GM19099 (cell line): ENCODE data around the gene COL27A1.

Experiments
- POLR2A ChIP-seq: IDR thresholded peaks from 3 replicates; pipeline ENCODE4 v1.6.1; 2011; ENCODE audit warnings: low read depth; ENCODE audit not compliant: insufficient read length; ENCODE audit errors: extremely low read depth

Gene COL27A1

DNA sequence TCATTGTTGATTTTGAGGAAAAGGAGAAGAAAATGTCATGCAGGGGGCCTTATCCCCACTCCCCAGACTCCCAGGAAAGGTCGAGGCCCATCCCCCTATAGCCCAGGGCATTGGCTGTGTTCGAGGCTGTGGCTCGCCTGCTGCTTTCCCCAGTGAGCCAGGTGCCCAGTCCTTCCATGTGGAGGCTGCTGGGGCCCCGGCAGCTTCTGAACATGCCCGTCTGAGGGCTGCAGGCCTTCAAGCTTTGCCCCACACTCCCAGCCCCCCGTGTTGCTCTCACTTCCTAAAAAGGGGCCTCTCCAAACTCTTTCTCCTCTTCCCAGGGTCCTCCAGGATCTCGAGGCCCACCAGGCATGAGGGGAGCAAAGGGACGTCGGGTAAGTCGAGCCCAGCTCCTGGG lies 102.9 kb downstream of the COL27A1 start:
- no peak for TF ChIP-seq POLR2A

DNA sequence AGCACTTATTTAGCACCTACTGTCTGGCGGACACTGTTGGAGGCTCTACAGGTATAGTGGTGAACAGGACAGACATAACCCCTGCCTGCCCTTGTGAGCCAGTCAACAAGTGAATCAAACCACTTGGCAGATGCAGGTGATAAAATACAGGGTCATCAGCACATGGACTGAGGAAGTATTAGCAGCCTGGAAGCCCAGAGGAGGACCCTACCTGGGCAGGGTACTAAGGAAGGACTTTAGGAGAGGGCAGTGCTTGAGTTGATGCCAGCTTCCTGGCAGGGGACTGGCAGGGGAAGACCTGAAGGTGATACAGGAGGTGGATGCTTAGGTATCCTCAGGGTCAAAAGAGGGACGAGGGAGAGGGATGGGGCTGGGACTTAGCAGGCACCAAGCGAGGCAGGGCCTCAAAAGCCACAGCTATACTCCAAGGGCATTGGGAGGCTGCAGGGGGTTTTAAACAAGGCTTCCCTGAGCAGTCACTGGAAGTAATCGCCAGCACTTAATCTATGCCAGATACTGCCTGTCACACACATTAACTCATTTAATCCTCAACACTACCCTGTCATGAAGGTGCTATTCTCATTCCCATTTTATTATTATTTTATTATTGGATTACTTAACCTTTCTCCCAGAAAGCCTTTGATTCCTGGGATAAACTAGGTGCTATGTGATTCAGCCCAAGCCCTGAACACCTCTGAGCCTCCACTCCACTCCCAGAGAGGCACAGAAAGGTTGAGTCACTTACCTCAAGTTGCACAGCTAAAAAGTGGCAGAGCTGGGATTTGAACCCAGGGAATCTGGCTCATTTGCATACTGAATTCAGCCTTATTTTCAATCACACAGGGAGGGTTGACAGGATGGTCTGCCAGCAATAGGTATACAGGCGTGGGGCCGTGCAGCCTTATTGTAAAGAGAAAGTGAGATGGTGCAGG lies 103.8 kb downstream of the COL27A1 start:
- TF ChIP-seq POLR2A, result no peak

DNA sequence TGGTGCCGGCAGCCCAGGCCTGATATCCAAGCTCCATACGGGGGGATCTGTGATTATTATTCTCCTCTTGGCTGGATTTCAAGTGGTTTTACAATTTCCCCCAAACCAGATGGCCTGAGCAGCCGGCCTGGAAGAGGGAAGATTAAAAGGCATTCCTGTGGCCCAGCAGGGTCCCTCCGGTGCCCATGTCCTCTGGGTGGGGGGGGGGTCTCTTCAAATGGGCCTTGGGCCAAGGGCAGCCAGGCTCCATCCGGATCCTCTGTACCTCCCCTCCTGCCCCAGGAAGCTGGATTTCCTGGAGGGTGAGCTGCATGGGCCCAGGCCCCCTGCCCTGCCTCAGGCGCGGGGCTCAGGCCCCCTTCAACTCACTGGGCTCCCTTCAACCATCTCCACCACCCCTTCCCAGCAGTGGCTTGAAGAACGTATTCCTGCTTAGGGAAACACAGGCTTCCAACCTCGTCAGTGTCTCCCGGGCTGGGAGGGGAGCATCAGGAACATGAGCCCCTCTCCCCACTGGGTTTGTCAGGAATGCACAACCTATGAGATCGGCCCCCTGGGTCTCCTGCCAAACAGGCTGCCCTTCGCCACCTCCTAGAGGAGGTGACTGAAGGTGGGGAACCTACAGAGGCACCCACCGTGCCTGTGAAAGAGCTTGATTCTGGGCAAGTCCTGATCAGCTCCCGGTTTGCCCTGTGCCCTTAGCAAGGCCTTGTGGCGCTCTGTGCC lies 104.6 kb downstream of the COL27A1 start:
- no peak for TF ChIP-seq POLR2A

DNA sequence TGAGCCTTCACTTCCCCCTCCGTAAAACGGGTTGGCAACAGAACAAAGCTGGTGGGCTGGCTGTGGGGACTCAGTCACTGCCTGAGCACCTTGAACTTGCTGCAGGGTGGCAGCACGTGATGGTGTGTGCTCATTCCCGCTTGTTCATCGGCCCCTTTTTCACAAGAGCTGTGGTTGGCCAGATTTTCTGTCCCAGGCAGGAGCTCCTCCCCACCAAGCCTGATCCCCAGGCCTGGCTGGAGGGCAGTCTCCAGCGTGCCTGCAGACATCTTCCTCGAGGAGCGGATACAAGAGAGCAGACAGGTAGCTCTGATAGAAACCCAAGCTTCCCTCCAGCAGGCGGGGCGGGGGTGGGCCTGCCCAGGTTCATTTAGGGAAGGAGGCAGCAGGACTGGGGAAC lies 105.7 kb downstream of the COL27A1 start:
- TF ChIP-seq POLR2A, result no peak

DNA sequence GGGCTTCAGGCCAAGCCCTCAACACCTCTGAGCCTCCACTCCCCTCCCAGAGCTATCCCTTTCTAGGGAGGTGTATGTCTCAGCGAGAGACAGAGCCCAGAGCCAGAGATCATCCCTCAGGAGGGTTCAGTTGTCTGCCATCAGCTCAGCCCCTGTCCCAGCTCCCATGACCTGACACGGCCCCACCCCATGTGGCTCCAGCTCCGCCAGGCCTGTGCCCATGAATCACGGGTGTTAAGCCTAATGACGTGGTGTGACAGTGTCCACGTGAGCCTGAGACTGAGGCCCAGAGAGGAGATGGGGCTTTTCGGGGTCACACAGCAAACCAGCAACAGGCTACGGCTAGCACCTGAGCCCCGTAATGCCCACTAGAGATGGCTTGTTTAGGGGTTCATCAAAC lies 106.7 kb downstream of the COL27A1 start:
- TF ChIP-seq POLR2A, result no peak

DNA sequence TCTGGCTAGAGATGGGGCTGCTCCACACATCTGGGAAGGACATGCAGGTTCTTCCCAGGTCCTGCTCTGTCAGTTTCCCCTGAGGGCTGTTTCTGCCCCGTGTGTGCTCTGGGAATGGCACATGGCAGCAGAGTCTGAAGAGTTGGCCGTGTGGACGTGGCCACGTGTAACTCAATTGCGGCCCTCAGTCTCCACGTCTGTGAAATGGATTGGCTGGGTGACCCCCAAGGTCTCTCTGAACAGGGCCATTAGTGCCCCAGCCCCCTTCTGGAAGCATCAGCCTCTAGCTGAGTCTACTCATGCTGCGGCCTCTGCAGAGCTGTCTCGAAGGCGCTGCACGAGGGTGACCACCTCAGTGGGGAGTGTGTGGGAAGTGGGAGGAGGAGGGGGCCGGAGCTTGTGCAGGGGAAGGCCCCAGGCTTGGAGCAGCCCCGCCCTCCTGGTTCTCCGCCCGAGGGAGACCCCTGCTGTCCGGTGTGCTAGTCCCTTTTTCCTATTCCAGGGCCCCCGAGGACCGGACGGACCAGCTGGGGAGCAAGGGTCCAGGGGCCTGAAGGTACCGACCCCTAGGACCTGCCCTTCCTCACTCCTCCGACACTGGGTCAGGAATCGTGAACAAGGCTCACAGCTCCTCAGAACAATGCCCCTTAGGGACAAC lies 108.6 kb downstream of the COL27A1 start:
- no peak for TF ChIP-seq POLR2A

DNA sequence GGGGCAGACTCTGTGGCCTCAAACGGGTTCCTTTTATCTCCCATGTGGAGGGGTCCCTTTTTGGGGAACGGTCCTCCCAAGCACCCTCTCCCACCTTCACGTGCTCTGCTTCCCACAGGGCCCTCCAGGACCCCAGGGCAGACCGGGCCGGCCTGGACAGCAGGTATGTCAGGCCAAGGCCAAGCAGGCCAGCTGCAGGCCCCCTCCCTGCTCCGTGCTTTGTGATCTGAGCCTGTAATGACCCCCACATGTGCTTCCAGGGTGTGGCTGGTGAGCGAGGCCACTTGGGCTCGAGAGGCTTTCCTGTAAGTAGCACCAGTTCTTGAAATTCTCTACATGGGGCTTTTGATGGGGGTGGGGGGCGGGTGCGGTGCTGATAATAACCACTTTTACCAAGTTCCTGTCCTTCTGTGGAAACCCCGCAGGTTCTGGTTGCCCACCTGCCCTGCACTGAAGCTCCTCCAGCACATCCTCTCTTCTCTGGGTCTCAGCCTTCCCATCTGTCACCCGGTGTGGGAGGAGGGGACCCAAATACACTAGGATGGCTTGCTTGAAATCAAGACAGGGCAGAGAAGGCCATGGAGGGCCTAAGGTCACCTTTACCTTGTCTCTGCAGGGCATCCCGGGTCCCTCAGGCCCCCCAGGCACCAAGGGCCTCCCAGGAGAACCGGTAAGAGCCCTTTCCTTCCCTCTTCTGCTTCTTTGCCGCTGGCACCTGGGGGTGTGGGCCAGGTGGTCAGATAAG lies 109.6 kb downstream of the COL27A1 start:
- TF ChIP-seq POLR2A, result no peak

DNA sequence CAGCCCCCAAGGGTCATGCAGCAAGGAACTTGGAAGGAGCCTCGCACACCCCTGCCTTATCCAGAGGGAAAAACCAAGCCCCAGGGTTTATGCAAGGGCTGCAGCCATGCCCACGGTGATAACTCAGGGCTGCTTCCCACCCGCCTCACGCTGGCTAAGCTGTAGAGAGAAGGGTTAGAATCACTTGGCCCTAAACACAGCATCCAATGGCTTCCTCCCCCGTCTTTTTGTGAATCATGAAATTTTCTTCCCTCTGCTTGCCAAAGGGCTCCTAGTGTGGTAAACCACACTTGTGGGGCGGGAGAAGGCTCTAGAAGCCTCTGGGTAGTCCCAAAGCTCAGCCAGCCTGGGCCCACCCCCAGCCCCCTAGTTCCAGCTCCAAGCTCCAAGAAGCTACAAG lies 111.6 kb downstream of the COL27A1 start:
- no peak for TF ChIP-seq POLR2A

DNA sequence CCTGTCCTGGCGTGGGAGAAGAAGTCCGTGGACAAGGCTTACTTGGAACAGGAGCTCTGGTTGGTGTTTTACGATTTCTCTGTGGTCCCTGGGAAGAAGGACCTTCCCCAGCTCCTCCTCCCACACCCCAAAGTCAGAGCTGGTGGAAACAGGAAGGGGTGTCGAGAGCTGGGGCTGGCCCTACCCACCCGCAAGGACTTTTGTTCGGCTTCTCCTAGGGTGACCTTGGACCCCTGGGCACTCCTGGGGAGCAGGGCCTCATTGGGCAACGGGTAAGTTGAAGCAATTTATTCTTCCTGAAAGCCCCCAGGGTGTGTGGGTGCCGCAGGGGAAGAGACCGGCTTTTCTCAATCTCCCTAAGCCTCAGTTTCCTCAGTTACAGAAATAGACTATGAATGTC lies 113.7 kb downstream of the COL27A1 start:
- no peak for TF ChIP-seq POLR2A

DNA sequence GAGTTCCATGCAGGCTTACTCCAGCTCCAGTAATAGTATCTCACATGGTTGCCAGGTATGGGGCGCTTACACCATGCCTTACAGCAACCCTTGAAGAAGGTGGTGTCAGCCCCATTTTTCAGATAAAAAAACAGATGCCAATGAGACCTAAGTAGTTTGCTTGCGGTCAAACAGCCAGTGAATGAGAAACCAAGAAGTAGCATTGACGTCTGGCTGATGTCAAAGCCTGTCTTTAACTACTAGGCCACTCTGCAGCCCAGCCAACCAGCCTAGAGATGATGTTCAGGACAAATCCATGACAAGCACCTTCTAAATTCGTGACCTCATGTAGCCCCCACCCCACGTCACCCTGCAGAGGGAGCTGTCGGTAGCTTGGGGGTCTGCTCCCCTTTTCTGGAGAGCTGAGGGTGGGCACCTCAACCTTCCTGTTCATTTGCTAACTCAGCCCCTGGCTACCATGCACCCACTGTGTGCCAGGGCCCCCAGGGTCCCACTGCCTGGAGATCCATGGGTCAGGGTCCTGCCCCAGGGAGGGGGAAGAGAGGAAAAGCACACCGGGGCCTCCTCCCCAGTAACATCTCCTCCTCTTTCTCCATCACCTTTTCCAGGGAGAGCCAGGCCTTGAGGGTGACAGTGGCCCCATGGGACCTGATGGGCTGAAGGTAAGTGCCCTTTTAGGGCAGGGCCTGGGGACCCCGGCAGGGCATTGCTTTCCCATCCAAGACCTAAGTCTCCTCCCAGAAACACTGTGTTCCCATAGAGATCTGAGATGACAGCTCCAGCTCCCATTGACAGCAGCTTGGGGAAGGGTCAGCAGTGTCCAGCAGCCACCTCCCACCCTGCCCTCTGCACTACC lies 115.0 kb downstream of the COL27A1 start:
- no peak for TF ChIP-seq POLR2A

DNA sequence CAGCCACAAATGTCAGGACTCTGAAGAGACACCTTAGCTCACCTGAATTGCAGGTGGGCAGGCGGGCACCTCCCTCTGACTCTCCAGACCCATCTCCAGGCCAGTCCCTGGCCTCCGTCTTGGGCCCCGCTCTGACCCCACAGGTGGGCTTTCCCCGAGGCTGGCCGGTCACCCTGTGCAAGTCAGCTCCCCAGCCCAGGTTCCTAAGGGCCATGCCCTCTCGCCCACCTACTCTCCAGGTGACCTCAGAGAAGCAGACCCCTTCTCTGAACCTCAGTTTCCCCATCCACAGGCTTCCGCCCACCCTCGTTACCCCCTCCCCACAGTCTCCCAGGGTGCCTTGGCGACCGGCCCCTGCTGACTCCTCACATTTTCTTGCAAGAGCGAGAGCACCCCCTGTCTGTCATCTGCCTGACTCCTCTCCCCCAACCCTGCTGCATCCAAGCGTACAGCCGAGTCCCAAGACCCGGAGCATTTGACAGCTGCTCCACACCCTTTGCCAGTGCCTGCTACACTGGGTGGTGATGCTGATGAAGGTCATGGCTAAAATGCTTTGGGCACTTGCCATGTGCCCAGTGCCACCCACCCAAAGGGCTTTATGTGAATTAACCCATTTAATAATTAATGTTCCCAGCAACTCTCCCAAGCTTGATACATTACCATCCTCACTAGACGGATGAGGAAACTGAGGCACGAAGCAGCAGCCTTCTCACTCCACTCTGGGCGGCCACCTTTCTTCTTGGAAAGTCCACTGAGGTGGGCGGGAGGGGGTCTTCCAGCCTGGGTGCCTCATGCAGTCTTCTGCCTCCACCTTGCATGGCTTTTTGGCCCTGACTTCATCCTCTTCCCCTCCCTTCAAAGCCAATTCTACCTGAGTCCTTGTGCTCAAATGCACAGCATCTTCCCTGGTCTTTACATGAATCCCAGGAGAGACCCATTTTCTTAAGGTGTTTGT lies 116.5 kb downstream of the COL27A1 start:
- no peak for TF ChIP-seq POLR2A

DNA sequence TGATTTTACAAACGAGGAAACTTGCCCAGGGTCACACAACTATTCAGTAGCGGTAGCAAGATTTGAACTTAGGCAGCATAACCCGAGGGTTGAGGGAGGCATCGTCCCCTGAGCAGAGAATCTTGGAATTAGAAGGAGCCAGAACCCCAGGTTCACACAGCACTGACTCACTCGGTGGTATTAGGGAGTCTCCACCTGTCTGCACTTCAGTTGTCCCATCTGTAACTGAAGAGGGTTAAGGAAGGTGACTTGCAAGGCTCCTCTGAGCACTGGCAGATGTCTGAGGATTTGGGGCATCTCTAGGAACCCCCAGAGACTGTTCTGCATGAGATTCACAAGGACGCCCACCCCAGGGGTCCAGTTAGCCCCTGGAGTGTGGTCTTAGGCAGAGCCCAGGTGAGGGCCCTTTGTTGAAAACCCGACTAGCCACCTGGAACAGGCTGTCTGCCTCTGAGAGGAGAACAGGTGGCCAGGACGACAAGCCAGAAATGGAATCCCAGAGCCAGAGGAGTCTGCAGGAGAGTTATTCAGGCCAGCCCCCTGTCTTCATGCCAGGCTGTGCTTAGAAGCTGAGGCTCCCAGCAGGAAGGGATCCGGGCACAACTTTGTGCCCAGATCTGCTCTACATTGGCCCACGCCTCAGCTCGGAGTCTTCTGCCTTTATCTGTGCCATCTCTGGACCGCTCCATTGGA lies 117.5 kb downstream of the COL27A1 start:
- TF ChIP-seq POLR2A, result no peak
